GM12878 (cell line): ENCODE data around the gene ZNF69. TPM values are rescaled to one million over a fixed set of nuclear protein-coding genes. Genes with fewer than 3 reads are reported as not detected.

Source experiments
- ATAC-seq: fragments of 200-7000 bp; cut with Tn5 transposase; 3 replicates; pipeline ENCODE4 v1.9.1; 2020; ENCODE audit warnings: mild to moderate bottlenecking, moderate library complexity
- BruUV-seq: library from RNA; stranded (reverse); fragments of 400-500 nt; replicated peaks from 2 replicates; lab custom pipeline; 2021; lab: Mats Ljungman, UMichigan
- CTCF ChIA-PET: fragments of 300-600 bp; sonication (Branson Sonifier 250); formaldehyde crosslinking; extraction: SDS; loops from one replicate; lab custom pipeline; 2021; ENCODE audit warnings: inconsistent platforms; lab: Yijun Ruan, JAX
- POLR2A ChIA-PET: fragments of 350-600 bp; formaldehyde crosslinking; extraction: SDS; loops from one replicate; lab custom pipeline; 2021; ENCODE audit warnings: inconsistent platforms; lab: Charles Lee
- RAD21 ChIA-PET: fragments of 300-600 bp; sonication (Branson Sonifier 250); formaldehyde crosslinking; loops from one replicate; lab custom pipeline; 2023; ENCODE audit warnings: antibody characterized with exemption; ENCODE audit not compliant: unreplicated experiment; lab: Charles Lee
- SMC1A ChIA-PET: fragments of 300-600 bp; sonication (Branson Sonifier 250); formaldehyde crosslinking; loops from one replicate; lab custom pipeline; 2023; ENCODE audit not compliant: unreplicated experiment, uncharacterized antibody; lab: Charles Lee
- DNase-seq: peaks from one replicate; pipeline ENCODE4 v3.0.0-alpha.2; 2011; ENCODE audit warnings: low read depth, low spot score
- FAIRE-seq: peaks from 3 replicates; lab custom pipeline; 2011; peaks lifted over from hg19 to GRCh38; lab: Jason Lieb, UNC
- H2AFZ ChIP-seq: 2 replicates; pipeline ENCODE4 v1.6.0; 2011; ENCODE audit warnings: low read depth, low read length, control low read depth; ENCODE audit not compliant: control insufficient read depth
- H3K27ac ChIP-seq: 2 replicates; pipeline ENCODE4 v1.5.1; 2011; ENCODE audit warnings: control low read depth; ENCODE audit not compliant: control insufficient read depth, insufficient read depth
- H3K27me3 ChIP-seq, 2 experiments: replicated peaks in 1 of 2; 2 replicates each; pipeline versions ENCODE4 v1.6.0 to v1.6.1; 2011; ENCODE audit warnings: low read length in 1 of 2; ENCODE audit not compliant: control insufficient read depth in 2 of 2, insufficient read depth in 2 of 2
- H3K36me3 ChIP-seq, 2 experiments: 2 replicates each; pipeline ENCODE4 v1.5.1; 2011; ENCODE audit warnings: low read length in 1 of 2; ENCODE audit not compliant: control insufficient read depth in 2 of 2, insufficient read depth in 2 of 2
- H3K4me1 ChIP-seq: 2 replicates; pipeline ENCODE4 v1.6.1; 2011; ENCODE audit warnings: mild to moderate bottlenecking, low read length, moderate library complexity, mixed read lengths; ENCODE audit not compliant: control insufficient read depth, insufficient read depth
- H3K4me2 ChIP-seq: 2 replicates; pipeline ENCODE4 v1.6.0; 2011; ENCODE audit warnings: control low read depth; ENCODE audit not compliant: control insufficient read depth, insufficient read depth
- H3K4me3 ChIP-seq: fragments of 200-600 bp; sonication (generic); 2 replicates; pipeline ENCODE4 v1.5.1; 2016
- H3K79me2 ChIP-seq: 2 replicates; pipeline ENCODE4 v1.6.0; 2011; ENCODE audit warnings: low read length; ENCODE audit not compliant: control insufficient read depth, insufficient read depth
- H3K9ac ChIP-seq: 2 replicates; pipeline ENCODE4 v1.8.0; 2011; ENCODE audit warnings: low read length, control low read depth, mixed read lengths; ENCODE audit not compliant: control insufficient read depth, insufficient read depth
- H3K9me3 ChIP-seq: replicated peaks from 3 replicates; pipeline ENCODE4 v1.5.1; 2011; ENCODE audit warnings: mild to moderate bottlenecking, low read length; ENCODE audit not compliant: control insufficient read depth, insufficient read depth
- H4K20me1 ChIP-seq: 2 replicates; pipeline ENCODE4 v1.6.0; 2011; ENCODE audit not compliant: control insufficient read depth, insufficient read depth
- CHD1 ChIP-seq: IDR thresholded peaks from 2 replicates; pipeline ENCODE4 v1.6.1; 2012; ENCODE audit warnings: low read depth, low read length, improper control_type of control experiment
- CHD2 ChIP-seq: IDR thresholded peaks from 2 replicates; pipeline ENCODE4 v1.6.1; 2011; ENCODE audit warnings: low read depth, low read length, improper control_type of control experiment, borderline replicate concordance
- DPF2 ChIP-seq: fragments of 450-650 bp; IDR thresholded peaks from 2 replicates; pipeline ENCODE4 v1.6.1; 2017; ENCODE audit warnings: mild to moderate bottlenecking
- E4F1 ChIP-seq: fragments of 450-650 bp; IDR thresholded peaks from 2 replicates; pipeline ENCODE4 v1.6.1; 2018; ENCODE audit warnings: borderline replicate concordance, mild to moderate bottlenecking; ENCODE audit not compliant: partially characterized antibody
- GABPA ChIP-seq: IDR thresholded peaks from 2 replicates; pipeline ENCODE4 v1.6.1; 2014; ENCODE audit warnings: antibody characterized with exemption, low read depth, mild to moderate bottlenecking, inconsistent platforms
- HDAC2 ChIP-seq: fragments of 200-600 bp; sonication (generic); IDR thresholded peaks from 2 replicates; pipeline ENCODE4 v1.6.1; 2017
- HDAC6 ChIP-seq: fragments of 200-600 bp; sonication (generic); IDR thresholded peaks from one replicate; pipeline ENCODE4 v1.8.0; 2017; ENCODE audit warnings: antibody characterized with exemption; ENCODE audit not compliant: unreplicated experiment
- NBN ChIP-seq: fragments of 450-650 bp; IDR thresholded peaks from 2 replicates; pipeline ENCODE4 v1.6.1; 2016
- NR2C2 ChIP-seq: IDR thresholded peaks from 2 replicates; pipeline ENCODE4 v1.6.1; 2011; ENCODE audit warnings: borderline replicate concordance, low read depth; ENCODE audit not compliant: control insufficient read depth, insufficient read length
- ZBTB11 ChIP-seq: fragments of 450-650 bp; formaldehyde crosslinking; IDR thresholded peaks from 2 replicates; pipeline ENCODE4 v1.5.0; 2022; ENCODE audit warnings: mild to moderate bottlenecking, missing genetic modification characterization
- ZZZ3 ChIP-seq: IDR thresholded peaks from 2 replicates; pipeline ENCODE4 v1.6.1; 2011; ENCODE audit warnings: low read depth; ENCODE audit not compliant: control insufficient read depth, insufficient read length
- WGBS: methylation state at CpG from one replicate; pipeline ENCODE4 v1.1.6; 2016; ENCODE audit warnings: low lambda C conversion rate; ENCODE audit not compliant: insufficient replicate concordance, insufficient coverage; ENCODE audit errors: missing lambda C conversion rate; 5-methylcytosine and 5-hydroxymethylcytosine counted together
- in situ Hi-C: fragments of 300-500 bp; cut with MboI; formaldehyde crosslinking; loops from 9 replicates; pipeline ENCODE4 v1.14.3; 2018; ENCODE audit warnings: mixed read lengths
- intact Hi-C: fragments of 100-400 bp; cut with micrococcal nuclease; formaldehyde crosslinking; loops from one replicate; pipeline ENCODE4 v1.14.2; 2022; ENCODE audit not compliant: unreplicated experiment
- polyA plus RNA-seq, 11 experiments: library from polyadenylated mRNA; depleted of rRNA in 4 of 11; unstranded in 6 of 11; stranded (reverse) in 5 of 11; fragments of >200 nt; fragmentation: Nextera tagmentation in 4 of 11; fragmentation: Illumina TruSeq in 1 of 11; extraction: Ambion mirVana in 4 of 11; extraction: Trizol in 1 of 11; gene quantifications; 1 replicate in 1 of 11; 2 replicates in 10 of 11; pipeline versions ENCODE4 v1.2.1 to v1.2.3, GENCODE V29; 2011 to 2016; ENCODE audit warnings: inconsistent platforms in 2 of 11, missing spikeins in 2 of 11, low read depth in 1 of 11
- total RNA-seq, 4 experiments: library from RNA; depleted of rRNA in 3 of 4; stranded (reverse); fragments of >200 nt in 3 of 4; fragmentation: Illumina TruSeq in 1 of 4; extraction: Trizol in 1 of 4; gene quantifications; 2 replicates each; pipeline versions ENCODE4 v1.2.1 to v1.2.3, GENCODE V29; 2013 to 2021

ZNF69 gene
- total and polyA plus RNA-seq, 10 of the 15 experiments (the other 5 are each of a cell fraction or from before 2014, with no cell fraction given): 0.15 to 0.63 (median 0.49) TPM

- ATAC-seq: no peak
- no peak overlapping the region for H2AFZ ChIP-seq
- no peaks in the 10 kb centered on the region for H3K27me3 ChIP-seq
- H3K4me3 ChIP-seq: no peak overlapping the region
- H3K4me1 ChIP-seq: no peaks in the 10 kb centered on the region; the same call in 1 of the 2 replicates
- TF ChIP-seq CHD1: no peak
- no peak for TF ChIP-seq ZBTB11 (CRISPR knock-in tag)
- no peak for TF ChIP-seq E4F1
- TF ChIP-seq HDAC6: no peak
- TF ChIP-seq NR2C2: no peak
- TF ChIP-seq DPF2: no peak
- no peak for TF ChIP-seq GABPA
- TF ChIP-seq ZZZ3: no peak
- TF ChIP-seq NBN: no peak
- no peak for TF ChIP-seq CHD2
- no peak for TF ChIP-seq HDAC2
- 56% methylated on average over 5 of the region's 5 CpGs for WGBS
- ChIA-PET RAD21 (no interaction called here), CTCF (no interaction called here), SMC1A (no interaction called here), POLR2A (interaction anchor here (0.7 kb wide), 1 partner anchor 411 kb away, joined by 7 read pairs; no protein-coding TSS in a partner anchor)
- DNase-seq: no peak
- no peak for FAIRE-seq
- H3K36me3 ChIP-seq: no peaks in the 10 kb centered on the region
- intact Hi-C loops (no loop called here), in situ Hi-C loops (no loop called here)
- BruUV-seq: no TSS peak
- H3K4me2 ChIP-seq: no peak overlapping the region
- no peaks in the 10 kb centered on the region for H3K79me2 ChIP-seq
- H3K9me3 ChIP-seq: no peaks in the 10 kb centered on the region; the same call in 2 of the 3 replicates
- no peak overlapping the region for H3K27ac ChIP-seq
- no peak overlapping the region for H3K9ac ChIP-seq
- H4K20me1 ChIP-seq: no peaks in the 10 kb centered on the region
These were observed 3.1 kb downstream of the ZNF69 start for GRCh38 chr19:11890634-11891033.
